Mesenchymal stem cell (in vitro differentiated cells and primary cell): Measurements from ENCODE around the gene HIRA.

Experiments
- DNase-seq: peaks from one replicate; pipeline ENCODE4 v3.0.0-alpha.2; 2013
- H2AFZ ChIP-seq: one replicate; pipeline ENCODE4 v1.6.1; 2013; ENCODE audit warnings: low read depth, mild to moderate bottlenecking, control low read depth, inconsistent platforms, low read length, moderate library complexity
- H2AK5ac ChIP-seq: 2 replicates; pipeline ENCODE4 v1.6.1; 2013; ENCODE audit warnings: low read length, moderate library complexity, mild to moderate bottlenecking, inconsistent platforms; ENCODE audit not compliant: severe bottlenecking
- H2BK120ac ChIP-seq: one replicate; pipeline ENCODE4 v1.6.1; 2013; ENCODE audit warnings: low read depth, mild to moderate bottlenecking, inconsistent platforms, low read length, moderate library complexity
- H2BK12ac ChIP-seq, 2 experiments: one replicate each; pipeline ENCODE4 v1.6.1; 2013; ENCODE audit warnings: inconsistent platforms in 2 of 2, low read length in 2 of 2, mild to moderate bottlenecking in 2 of 2, moderate library complexity in 2 of 2, control low read depth in 1 of 2
- H2BK15ac ChIP-seq: one replicate; pipeline ENCODE4 v1.6.1; 2013; ENCODE audit warnings: mild to moderate bottlenecking, low read depth, inconsistent platforms; ENCODE audit not compliant: poor library complexity, severe bottlenecking
- H2BK5ac ChIP-seq: 2 replicates; pipeline ENCODE4 v1.6.1; 2013; ENCODE audit warnings: low read depth, mild to moderate bottlenecking, low read length, control low read depth, inconsistent platforms; ENCODE audit not compliant: poor library complexity, severe bottlenecking
- H3K14ac ChIP-seq, 2 experiments: one replicate each; pipeline ENCODE4 v1.6.1; 2013; ENCODE audit warnings: inconsistent platforms in 2 of 2, low read length in 2 of 2, control low read depth in 1 of 2, mild to moderate bottlenecking in 1 of 2, moderate library complexity in 1 of 2
- H3K18ac ChIP-seq, 2 experiments: one replicate each; pipeline ENCODE4 v1.6.1; 2013; ENCODE audit warnings: inconsistent platforms in 2 of 2, low read length in 2 of 2, control low read depth in 1 of 2, low read depth in 1 of 2, mild to moderate bottlenecking in 1 of 2
- H3K23ac ChIP-seq, 2 experiments: one replicate each; pipeline ENCODE4 v1.6.1; 2013; ENCODE audit warnings: inconsistent platforms in 2 of 2, low read length in 2 of 2, mild to moderate bottlenecking in 2 of 2, moderate library complexity in 2 of 2, control low read depth in 1 of 2
- H3K27ac ChIP-seq: 2 replicates; pipeline ENCODE4 v1.5.1; 2013; ENCODE audit warnings: mild to moderate bottlenecking, moderate library complexity, low read length, control low read depth, inconsistent platforms; ENCODE audit not compliant: poor library complexity, severe bottlenecking
- H3K27me3 ChIP-seq, 2 experiments: 2 replicates each; pipeline versions ENCODE4 v1.6.1 to v1.7.0; 2013; ENCODE audit warnings: low read length in 2 of 2, mild to moderate bottlenecking in 2 of 2, moderate library complexity in 2 of 2, control low read depth in 1 of 2, inconsistent platforms in 1 of 2; ENCODE audit not compliant: control insufficient read depth in 1 of 2, insufficient read depth in 1 of 2
- H3K36me3 ChIP-seq, 2 experiments: 2 replicates each; pipeline versions ENCODE4 v1.6.1 to v1.7.0; 2013; ENCODE audit warnings: low read length in 2 of 2, control low read depth in 1 of 2, inconsistent platforms in 1 of 2, low read depth in 1 of 2, mild to moderate bottlenecking in 1 of 2; ENCODE audit not compliant: insufficient read depth in 2 of 2, control insufficient read depth in 1 of 2
- H3K4ac ChIP-seq, 2 experiments: one replicate each; pipeline ENCODE4 v1.6.1; 2013; ENCODE audit warnings: inconsistent platforms in 2 of 2, low read length in 2 of 2, mild to moderate bottlenecking in 2 of 2, moderate library complexity in 2 of 2, control low read depth in 1 of 2, low read depth in 1 of 2
- H3K4me1 ChIP-seq: 2 replicates; pipeline ENCODE4 v1.6.1; 2013; ENCODE audit warnings: low read depth, low read length, control low read depth; ENCODE audit not compliant: control insufficient read depth, insufficient read depth
- H3K4me2 ChIP-seq: 2 replicates; pipeline ENCODE4 v1.6.1; 2013; ENCODE audit warnings: low read length, mild to moderate bottlenecking, inconsistent platforms; ENCODE audit not compliant: poor library complexity, severe bottlenecking
- H3K4me3 ChIP-seq, 2 experiments: 2 replicates each; pipeline versions ENCODE4 v1.5.1 to v1.7.0; 2013; ENCODE audit warnings: low read length in 2 of 2, mild to moderate bottlenecking in 2 of 2, control low read depth in 1 of 2, low read depth in 1 of 2; ENCODE audit not compliant: insufficient read depth in 1 of 2
- H3K79me1 ChIP-seq: replicated peaks from 2 replicates; pipeline ENCODE4 v1.6.1; 2013; ENCODE audit warnings: mild to moderate bottlenecking, control low read depth, low read length, inconsistent platforms; ENCODE audit not compliant: poor library complexity, severe bottlenecking
- H3K9ac ChIP-seq: 2 replicates; pipeline ENCODE4 v1.7.0; 2013; ENCODE audit warnings: mild to moderate bottlenecking, low read length, moderate library complexity
- H3K9me3 ChIP-seq: 2 replicates; pipeline ENCODE4 v1.7.0; 2013; ENCODE audit warnings: mild to moderate bottlenecking, low read length; ENCODE audit not compliant: control insufficient read depth
- H4K8ac ChIP-seq: one replicate; pipeline ENCODE4 v1.6.1; 2013; ENCODE audit warnings: inconsistent platforms, mild to moderate bottlenecking, low read length, moderate library complexity
- H4K91ac ChIP-seq: one replicate; pipeline ENCODE4 v1.6.1; 2013; ENCODE audit warnings: mild to moderate bottlenecking, low read length, inconsistent platforms
- WGBS: methylation state at CpG from one replicate; pipeline ENCODE4 v1.1.7; 2013; ENCODE audit warnings: mixed read lengths; 5-methylcytosine and 5-hydroxymethylcytosine counted together

HIRA gene

DNA sequence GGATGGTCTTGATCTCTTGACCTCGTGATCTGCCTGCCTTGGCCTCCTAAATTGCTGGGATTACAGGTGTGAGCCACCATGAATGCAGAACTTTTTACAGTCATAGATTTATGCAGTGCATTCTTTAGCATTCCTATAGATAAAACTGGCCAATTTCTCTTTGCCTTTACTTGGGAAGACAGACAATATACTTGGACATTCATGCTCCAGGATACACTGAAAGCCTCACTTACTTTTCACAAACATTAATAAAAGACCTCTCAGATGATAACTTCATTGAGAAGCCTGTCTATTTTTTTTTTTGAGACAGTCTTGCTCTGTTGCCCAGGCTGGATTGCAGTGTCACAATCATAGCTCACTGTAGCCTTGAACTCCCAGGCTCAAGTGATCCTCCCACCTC lies 127.7 kb downstream of the HIRA start:
- no peak overlapping the region for H2BK120ac ChIP-seq
- no peak overlapping the region for H3K4me3 ChIP-seq
- no peaks in the 10 kb centered on the region for H3K36me3 ChIP-seq
- no peak overlapping the region for H4K8ac ChIP-seq
- no peaks in the 10 kb centered on the region for H3K79me1 ChIP-seq
- DNase-seq: no peak
- no peak overlapping the region for H2BK5ac ChIP-seq
- H2BK12ac ChIP-seq: no peak overlapping the region
- H3K9me3 ChIP-seq: no peaks in the 10 kb centered on the region
- no peak overlapping the region for H3K4me2 ChIP-seq
- H3K4me1 ChIP-seq: no peaks in the 10 kb centered on the region
- H2AFZ ChIP-seq: no peak overlapping the region
- no peak overlapping the region for H3K14ac ChIP-seq
- H2AK5ac ChIP-seq: no peak overlapping the region
- no peak overlapping the region for H3K23ac ChIP-seq
- no peak overlapping the region for H4K91ac ChIP-seq
- no peak overlapping the region for H3K4ac ChIP-seq
- H3K27ac ChIP-seq: no peak overlapping the region
- no peak overlapping the region for H3K18ac ChIP-seq
- H3K27me3 ChIP-seq: no peaks in the 10 kb centered on the region
- 27% methylated on average over 1 of the region's 1 CpG for WGBS
- no peak overlapping the region for H3K9ac ChIP-seq
- no peak overlapping the region for H2BK15ac ChIP-seq

GRCh38 chr22:19295733-19296132 lies 135.8 kb downstream of the HIRA start:
- H3K4ac ChIP-seq: no peak overlapping the region
- no peak for DNase-seq
- peaks cover 0 to 5% of the 10 kb centered on the region in 2 experiments for H3K27me3 ChIP-seq
- H3K79me1 ChIP-seq: peaks cover 3% of the 10 kb centered on the region
- H3K14ac ChIP-seq: no peak overlapping the region
- no peak overlapping the region for H4K91ac ChIP-seq
- no peak overlapping the region for H2BK5ac ChIP-seq
- H3K4me3 ChIP-seq: no peak overlapping the region
- H3K36me3 ChIP-seq: no peaks in the 10 kb centered on the region
- no peak overlapping the region for H2AK5ac ChIP-seq
- H3K18ac ChIP-seq: no peak overlapping the region
- H3K9me3 ChIP-seq: no peaks in the 10 kb centered on the region
- H3K4me1 ChIP-seq: peaks cover 6% of the 10 kb centered on the region
- no peak overlapping the region for H3K4me2 ChIP-seq
- H4K8ac ChIP-seq: no peak overlapping the region
- no peak overlapping the region for H2BK15ac ChIP-seq
- no peak overlapping the region for H3K27ac ChIP-seq
- H2AFZ ChIP-seq: no peak overlapping the region
- H3K23ac ChIP-seq: no peak overlapping the region
- no peak overlapping the region for H3K9ac ChIP-seq
- no peak overlapping the region for H2BK120ac ChIP-seq
- no peak overlapping the region for H2BK12ac ChIP-seq

DNA sequence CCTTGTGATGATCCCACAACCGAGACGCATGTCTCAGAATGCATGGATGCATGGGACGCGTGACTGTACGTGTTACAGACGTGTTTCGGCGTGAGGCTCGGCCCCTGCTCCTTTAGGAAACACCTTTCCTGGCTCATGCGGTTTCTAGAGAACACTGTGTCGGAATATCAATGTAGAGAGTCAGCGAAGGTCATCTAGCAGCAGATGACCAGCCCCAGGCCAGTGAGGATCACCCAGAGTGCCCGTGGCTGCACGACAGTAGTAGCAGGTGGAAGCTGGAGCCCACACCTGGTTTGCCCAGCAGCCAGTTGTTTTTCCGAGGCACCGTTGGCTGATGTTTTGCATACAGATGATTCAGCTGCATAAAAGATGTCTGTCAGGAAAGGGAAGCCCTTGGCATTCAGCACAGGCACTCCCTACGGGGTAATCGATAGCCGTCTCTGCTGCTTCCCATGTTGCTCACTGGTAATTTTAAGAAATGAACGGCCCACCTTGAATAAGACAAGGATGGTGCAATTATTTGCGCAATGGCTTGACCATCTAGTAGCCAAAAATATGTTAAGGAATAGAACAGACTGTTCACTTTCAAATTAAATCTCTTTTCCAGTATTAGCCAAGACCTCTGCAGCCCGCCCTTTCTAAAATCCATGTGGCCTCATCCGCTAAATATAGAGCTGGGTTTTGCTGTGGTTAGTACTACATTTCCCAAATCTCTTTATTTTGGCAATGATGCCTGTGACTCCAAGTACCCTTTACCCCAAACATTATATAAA lies 138.9 kb downstream of the HIRA start:
- H2BK5ac ChIP-seq: no peak overlapping the region
- peak overlapping the region in 1 of 2 experiments; percentile 21 for H2BK12ac ChIP-seq
- peak overlapping the region; percentile 94 for H2AFZ ChIP-seq
- H3K9me3 ChIP-seq: no peaks in the 10 kb centered on the region
- no peak overlapping the region for H3K27ac ChIP-seq
- H3K14ac ChIP-seq: peak overlapping the region in 1 of 2 experiments; percentile 5
- no peak overlapping the region for H2BK120ac ChIP-seq
- H3K27me3 ChIP-seq: peaks cover 0 to 5% of the 10 kb centered on the region in 2 experiments
- H2BK15ac ChIP-seq: no peak overlapping the region
- peak overlapping the region; percentile 96 for H4K8ac ChIP-seq
- peak overlapping the region in 1 of 2 experiments; percentile 62 for H3K23ac ChIP-seq
- H3K4me1 ChIP-seq: peaks cover 15% of the 10 kb centered on the region
- H3K4me3 ChIP-seq: peak overlapping the region in 1 of 2 experiments; percentile 90
- H2AK5ac ChIP-seq: no peak overlapping the region
- WGBS: 92% methylated on average over 23 of the region's 23 CpGs
- no peaks in the 10 kb centered on the region for H3K36me3 ChIP-seq
- peak overlapping the region; percentile 83 for H3K4me2 ChIP-seq
- peak overlapping the region; percentile 78 for H4K91ac ChIP-seq
- peak overlapping the region; percentile 90 for H3K9ac ChIP-seq
- peaks cover 9% of the 10 kb centered on the region for H3K79me1 ChIP-seq
- no peak for DNase-seq
- H3K4ac ChIP-seq: no peak overlapping the region
- peak overlapping the region in 1 of 2 experiments; percentile 61 for H3K18ac ChIP-seq

DNA sequence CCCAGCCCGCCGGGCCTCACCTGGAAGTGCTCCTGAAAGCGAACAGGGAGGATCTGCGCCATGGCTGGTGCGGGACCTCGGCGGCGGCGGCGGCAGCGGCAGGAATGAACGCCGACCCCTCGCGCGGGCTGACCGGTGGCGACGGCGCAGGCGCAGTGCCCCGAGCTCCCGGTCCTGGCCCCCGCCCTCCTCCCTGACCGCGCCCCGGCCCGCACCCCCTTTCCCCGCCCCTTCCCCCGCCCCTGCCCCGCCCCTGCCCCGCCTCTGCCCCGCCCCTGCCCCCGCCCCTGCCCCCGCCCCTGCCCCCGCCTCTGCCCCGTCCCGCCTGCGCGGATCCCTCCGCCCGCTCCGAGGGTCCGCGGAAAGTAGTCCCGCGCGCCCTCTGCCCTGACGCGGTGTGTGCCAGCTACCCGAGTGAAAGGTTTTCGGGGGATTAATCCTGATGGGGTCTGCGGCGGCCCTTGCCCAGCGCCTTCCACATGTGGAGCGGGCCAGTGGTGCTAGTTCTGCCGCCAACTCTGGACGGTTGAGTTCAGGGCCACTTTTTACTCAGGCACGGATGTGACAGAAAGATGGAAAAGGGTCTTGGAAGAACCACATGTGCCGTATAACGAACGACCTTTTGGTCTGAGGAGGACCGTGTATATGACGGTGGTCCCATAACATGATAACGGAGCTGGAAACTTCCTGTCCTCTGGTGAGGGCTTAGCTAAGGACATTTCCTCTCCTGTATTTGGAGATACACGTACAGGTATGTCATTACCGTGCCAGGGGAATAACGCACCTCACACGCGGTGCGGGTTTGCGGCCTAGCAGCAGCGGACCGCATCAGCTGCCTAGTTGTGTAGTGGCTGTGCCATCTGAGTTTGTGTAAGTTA lies 139.7 kb downstream of the HIRA start, which contains the start of gene CLTCL1:
TSS of gene CLTCL1 (minus strand) at position 140 of the 878 bp plus-strand sequence. CDS start at position 62, 78 bp downstream.
- peak within 1 kb of the TSS; percentile 96 for H4K8ac ChIP-seq
- H3K4ac ChIP-seq: peak within 1 kb of the TSS; percentile 27 to 82
- peak within 1 kb of the TSS; percentile 94 for H2AFZ ChIP-seq

More for the DNA sequence above, 139.7 kb downstream of the HIRA start, which contains the start of gene CLTCL1:
- H3K9me3 ChIP-seq: no peaks in the 10 kb centered on the region
- peak within 1 kb of the TSS in 1 of 2 experiments; percentile 62 for H3K23ac ChIP-seq
- H3K36me3 ChIP-seq: no peaks in the 10 kb centered on the region
- H3K4me3 ChIP-seq: peak within 1 kb of the TSS; percentile 90
- H3K27me3 ChIP-seq: peaks cover 0 to 5% of the 10 kb centered on the region in 2 experiments
- peaks cover 9% of the 10 kb centered on the region for H3K79me1 ChIP-seq
- peak within 1 kb of the TSS; percentile 86 to 91 for H3K18ac ChIP-seq
- H4K91ac ChIP-seq: peak within 1 kb of the TSS; percentile 78
- peak within 1 kb of the TSS; percentile 83 for H3K4me2 ChIP-seq
- H3K4me1 ChIP-seq: peaks cover 20% of the 10 kb centered on the region
- 15% methylated on average over 39 of the region's 74 CpGs for whole genome bisulfite sequencing
- H2AK5ac ChIP-seq: no peak within 1 kb of the TSS
- H3K9ac ChIP-seq: peak within 1 kb of the TSS; percentile 90
- H2BK120ac ChIP-seq: no peak within 1 kb of the TSS
- peak; percentile 72 for DNase-seq
- H2BK15ac ChIP-seq: peak within 1 kb of the TSS; percentile 99
- peak within 1 kb of the TSS; percentile 71 for H2BK5ac ChIP-seq
- H3K14ac ChIP-seq: peak within 1 kb of the TSS; percentile 31 to 76
- peak within 1 kb of the TSS in 1 of 2 experiments; percentile 21 for H2BK12ac ChIP-seq
- H3K27ac ChIP-seq: no peak within 1 kb of the TSS
